OCI-LY3 (cell line): ENCODE measurements around the gene ZNF618.

Experiments used
- H2AFZ ChIP-seq: fragments of 200-600, 300-600 bp; shearing (Covaris generic); 2 replicates; pipeline ENCODE4 v1.6.0; 2014; ENCODE audit warnings: antibody characterized with exemption, low read depth, low read length
- H3K27ac ChIP-seq: fragments of 200-600, 300-600 bp; sonication (generic); 2 replicates; pipeline ENCODE4 v1.5.1; 2014; ENCODE audit warnings: mild to moderate bottlenecking, low read length, moderate library complexity, mixed read lengths
- H3K27me3 ChIP-seq: fragments of 200-600, 300-600 bp; sonication (generic); 2 replicates; pipeline ENCODE4 v1.6.1; 2014; ENCODE audit warnings: low read depth, low read length, mixed read lengths
- H3K36me3 ChIP-seq: fragments of 200-600, 300-600 bp; sonication (generic); replicated peaks from 2 replicates; pipeline ENCODE3; 2014; ENCODE audit warnings: low read depth, low read length, mixed read lengths
- H3K4me1 ChIP-seq: fragments of 300-600, 200-600 bp; sonication (generic); 2 replicates; pipeline ENCODE4 v1.6.1; 2014; ENCODE audit warnings: low read length, mixed read lengths
- H3K4me2 ChIP-seq: fragments of 200-600, 300-600 bp; sonication (generic); 2 replicates; pipeline ENCODE4 v1.6.1; 2014; ENCODE audit warnings: low read length, mixed read lengths
- H3K4me3 ChIP-seq: fragments of 300-600, 200-600 bp; sonication (generic); 2 replicates; pipeline ENCODE4 v1.5.1; 2014; ENCODE audit warnings: antibody characterized with exemption, mild to moderate bottlenecking, low read length, moderate library complexity
- H3K79me2 ChIP-seq: fragments of 300-600, 200-600 bp; shearing (Covaris generic); 2 replicates; pipeline ENCODE4 v1.6.1; 2014; ENCODE audit warnings: mild to moderate bottlenecking, low read length, mixed read lengths
- H3K9ac ChIP-seq: fragments of 300-600, 200-600 bp; shearing (Covaris generic); 2 replicates; pipeline ENCODE4 v1.6.0; 2014; ENCODE audit warnings: mild to moderate bottlenecking, low read length, moderate library complexity
- H3K9me3 ChIP-seq: fragments of 200-600, 300-600 bp; shearing (Covaris generic); 2 replicates; pipeline ENCODE4 v1.6.1; 2014; ENCODE audit warnings: low read length, mixed read lengths; ENCODE audit not compliant: insufficient read depth
- H4K20me1 ChIP-seq: fragments of 200-600, 300-600 bp; sonication (generic); 2 replicates; pipeline ENCODE4 v1.6.1; 2016; ENCODE audit warnings: low read length, mixed read lengths; ENCODE audit not compliant: insufficient read depth
- CTCF ChIP-seq: fragments of 200-600, 300-600 bp; sonication (generic); IDR thresholded peaks from 2 replicates; pipeline ENCODE4 v1.5.1; 2014; ENCODE audit warnings: antibody characterized with exemption, low read length, low read depth
- EZH2phosphoT487 ChIP-seq: fragments of 200-600 bp; shearing (Covaris generic); IDR thresholded peaks from 2 replicates; pipeline ENCODE4 v1.6.1; 2018; ENCODE audit warnings: antibody characterized with exemption, mixed run types, low read depth

The ZNF618 gene

GRCh38 chr9:113932906-113933584 lies 56.9 kb downstream of the ZNF618 start:
- no peak overlapping the region for H3K9ac ChIP-seq
- H3K79me2 ChIP-seq, result no peaks in the 10 kb centered on the region
- H3K27me3 ChIP-seq, result peaks cover 3% of the 10 kb centered on the region; the same call in 1 of the 2 replicates
- no peak overlapping the region for H2AFZ ChIP-seq
- no peaks in the 10 kb centered on the region for H4K20me1 ChIP-seq
- no peaks in the 10 kb centered on the region for H3K36me3 ChIP-seq
- no peak for TF ChIP-seq CTCF
- no peak for TF ChIP-seq EZH2phosphoT487
- no peak overlapping the region for H3K4me3 ChIP-seq
- H3K4me1 ChIP-seq, result no peaks in the 10 kb centered on the region
- H3K4me2 ChIP-seq, result no peak overlapping the region
- no peaks in the 10 kb centered on the region for H3K9me3 ChIP-seq
- no peak overlapping the region for H3K27ac ChIP-seq

GRCh38 chr9:113933671-113934070 lies 57.6 kb downstream of the ZNF618 start:
- Histone ChIP-seq H3K36me3 (no peaks in the 10 kb centered on the region), H4K20me1 (no peaks in the 10 kb centered on the region), H3K27me3 (peaks cover 3% of the 10 kb centered on the region; the same call in 1 of the 2 replicates), H3K79me2 (no peaks in the 10 kb centered on the region), H3K4me3 (no peak overlapping the region), H3K4me1 (no peaks in the 10 kb centered on the region), H3K9me3 (no peaks in the 10 kb centered on the region), H3K27ac (no peak overlapping the region), H3K4me2 (no peak overlapping the region), H2AFZ (no peak overlapping the region), H3K9ac (no peak overlapping the region)
- TF ChIP-seq CTCF (no peak), EZH2phosphoT487 (no peak)

DNA sequence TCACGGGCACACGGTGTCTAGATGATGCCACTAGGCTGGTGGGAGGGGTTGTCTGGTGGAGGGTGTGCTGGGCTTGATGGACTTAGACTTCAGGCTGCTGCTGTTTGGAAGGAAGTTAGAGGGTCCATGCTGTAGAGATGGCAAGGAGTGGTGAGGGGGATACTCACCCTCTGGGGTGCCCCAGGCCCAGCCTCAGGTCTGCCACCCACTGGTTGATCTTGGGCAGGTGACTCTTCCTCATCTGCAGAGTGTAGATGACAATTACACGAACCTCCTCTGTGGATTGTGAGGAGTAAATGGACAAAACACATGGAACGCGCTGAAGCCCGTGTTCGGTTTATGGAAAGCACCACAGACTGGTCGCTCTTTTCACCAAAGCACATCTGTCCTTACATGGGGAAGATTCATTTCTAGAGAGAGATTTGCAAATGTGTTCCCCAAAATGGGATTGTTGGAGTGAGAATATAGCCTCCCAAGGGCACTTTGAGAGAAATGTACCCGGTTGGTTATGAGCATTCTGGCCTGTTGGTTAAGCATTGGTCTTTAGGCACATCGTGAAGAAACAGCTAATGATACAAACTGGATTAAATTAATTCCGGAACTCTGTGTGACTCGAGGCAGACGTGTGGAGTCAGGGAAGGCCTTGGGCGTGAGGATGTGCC lies 58.2 kb downstream of the ZNF618 start:
- no peak overlapping the region for H2AFZ ChIP-seq
- no peak overlapping the region for H3K4me2 ChIP-seq
- H3K9ac ChIP-seq, result no peak overlapping the region
- H3K9me3 ChIP-seq, result no peaks in the 10 kb centered on the region
- H3K4me3 ChIP-seq, result no peak overlapping the region
- TF ChIP-seq EZH2phosphoT487 (no peak), CTCF (peak; percentile 21)
- no peaks in the 10 kb centered on the region for H4K20me1 ChIP-seq
- peaks cover 3% of the 10 kb centered on the region; the same call in 1 of the 2 replicates for H3K27me3 ChIP-seq
- H3K79me2 ChIP-seq, result no peaks in the 10 kb centered on the region
- H3K27ac ChIP-seq, result no peak overlapping the region
- no peaks in the 10 kb centered on the region for H3K36me3 ChIP-seq
- no peaks in the 10 kb centered on the region for H3K4me1 ChIP-seq

DNA sequence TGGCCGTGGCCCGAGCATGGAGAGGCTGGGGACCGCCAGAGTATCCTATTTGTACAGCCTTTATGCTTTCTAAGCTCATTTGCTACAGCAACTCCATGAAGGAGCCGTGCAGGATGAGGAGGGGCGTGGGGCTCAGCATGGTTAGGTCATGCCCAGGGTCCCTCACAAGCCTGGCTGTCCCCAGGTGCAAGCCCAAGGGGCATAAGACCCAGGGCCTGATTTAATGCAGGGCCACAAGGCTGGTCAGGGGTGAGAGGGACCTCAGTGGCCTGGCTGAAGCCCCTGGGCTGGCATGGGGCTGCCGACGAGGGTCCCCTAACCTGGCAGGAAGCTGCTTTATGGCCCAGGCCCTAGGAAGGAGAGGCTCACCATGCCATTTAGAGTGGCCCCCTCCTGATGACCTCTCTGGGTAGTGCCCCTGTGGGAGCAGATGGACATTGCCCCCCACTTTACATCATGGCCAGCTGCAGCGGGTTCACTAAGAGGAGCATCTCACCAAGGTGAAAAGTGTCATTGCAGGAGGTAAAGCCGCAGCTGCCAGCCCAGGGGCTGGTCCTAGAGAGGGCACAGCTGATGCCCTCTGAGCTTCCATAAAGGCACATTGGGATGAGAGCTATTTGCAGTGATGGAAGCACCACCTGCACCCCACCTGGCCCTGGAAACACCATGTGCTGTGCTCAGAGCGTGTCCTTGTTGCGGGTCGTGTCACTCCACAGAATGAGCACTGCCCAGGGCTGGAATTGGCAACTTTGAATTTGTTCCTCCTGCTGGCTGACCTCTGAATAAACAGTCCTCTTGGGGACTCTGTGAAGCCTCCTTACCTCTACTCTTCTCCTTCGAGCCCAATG lies 58.9 kb downstream of the ZNF618 start:
- Histone ChIP-seq H3K4me1 (no peaks in the 10 kb centered on the region), H3K79me2 (no peaks in the 10 kb centered on the region), H3K27me3 (peaks cover 3% of the 10 kb centered on the region; the same call in 1 of the 2 replicates), H2AFZ (no peak overlapping the region), H3K9ac (no peak overlapping the region), H3K36me3 (no peaks in the 10 kb centered on the region), H4K20me1 (no peaks in the 10 kb centered on the region), H3K27ac (no peak overlapping the region), H3K4me3 (no peak overlapping the region), H3K9me3 (no peaks in the 10 kb centered on the region), H3K4me2 (no peak overlapping the region)
- no peak for TF ChIP-seq EZH2phosphoT487
- no peak for TF ChIP-seq CTCF
